ENCODE results near the gene DENND1A. TPM values are rescaled to one million over a fixed set of nuclear protein-coding genes. Genes with fewer than 3 reads are reported as not detected.

The DENND1A gene
- total and polyA plus RNA-seq, 2 experiments from 2014 or later, result 13.1 to 28.7 TPM

- DNase-seq (ENCODE audit: low spot score) (no peak), ATAC-seq (peak; percentile 65)
Observed at GRCh38 chr9:123589361-123590239, 340.3 kb downstream of the DENND1A start.

More at GRCh38 chr9:123589361-123590239, 340.3 kb downstream of the DENND1A start:
- Histone ChIP-seq H2AFZ (no peak overlapping the region), H3K79me2 (replicated peaks; ENCODE audit: insufficient read depth) (no peaks in the 10 kb centered on the region), H3K4me3 (no peak overlapping the region), H3K9me2 (ENCODE audit: insufficient read depth) (no peaks in the 10 kb centered on the region), H3K27ac (ENCODE audit: low read depth) (no peak overlapping the region), H3K27me3 (ENCODE audit: insufficient read depth) (no peaks in the 10 kb centered on the region), H3F3A (replicated peaks; ENCODE audit: low read depth) (no peaks in the 10 kb centered on the region), H3K4me1 (ENCODE audit: insufficient read depth) (peaks cover 7% of the 10 kb centered on the region), H3K36me3 (ENCODE audit: insufficient read depth) (no peaks in the 10 kb centered on the region), H4K20me1 (replicated peaks; ENCODE audit: insufficient read depth) (peaks cover 2% of the 10 kb centered on the region; the same call in 1 of the 2 replicates), H3K4me2 (no peak overlapping the region)
- Mint-ChIP-seq H3K4me1 (peaks cover 24% of the 10 kb centered on the region), H3K27me3 (ENCODE audit: insufficient read depth, low read depth, poor library complexity) (peaks cover 7% of the 10 kb centered on the region), H3K36me3 (ENCODE audit: low read depth) (peaks cover 18% of the 10 kb centered on the region; the same call in 2 of the 3 replicates), H3K4me3 (no peak overlapping the region; the same call in 2 of the 3 replicates), H3K27ac (no peak overlapping the region; the same call in 1 of the 2 replicates), H3K9me3 (peaks cover 13% of the 10 kb centered on the region; the same call in 2 of the 3 replicates)
- TF ChIP-seq POLR2AphosphoS5 (IDR thresholded peaks at IDR 0.05; ENCODE audit: low read depth), result no peak
- no peak for TF ChIP-seq JUNB (IDR thresholded peaks at IDR 0.05; ENCODE audit: unreplicated experiment)
- TF ChIP-seq STAT1 (IDR thresholded peaks at IDR 0.05; ENCODE audit: unreplicated experiment), result no peak
- TF ChIP-seq ZNF462 (CRISPR knock-in tag; IDR thresholded peaks at IDR 0.05), result no peak
